Measurements from ENCODE around the gene TRAPPC3. TPM values are rescaled to one million over a fixed set of nuclear protein-coding genes. Genes with fewer than 3 reads are reported as not detected.
A peak's percentile ranks its signal among the peaks of the same experiment; 100 is the strongest.

Gene TRAPPC3
- total and polyA plus RNA-seq, 2 donors from 2014 or later: 58.4 to 102 TPM

GRCh38 chr1:36099681-36100341 lies 49.5 kb downstream of the TRAPPC3 start:
- peaks cover 0 to 4% (median 2%) of the 10 kb centered on the region in 3 donors for H3K36me3 ChIP-seq (ENCODE audit: control insufficient read depth in 2 of 3, insufficient read depth in 3 of 3, low read length in 3 of 3)
- no peak overlapping the region for H3K27ac ChIP-seq (ENCODE audit: low read depth in 2 of 2, low read length in 2 of 2)
- intact Hi-C loops (cut with DNase I): no loop called here
- H3K4me3 ChIP-seq (ENCODE audit: low read length in 3 of 3): no peak overlapping the region
- H3K4me1 ChIP-seq (ENCODE audit: control insufficient read depth in 2 of 3, insufficient read depth in 2 of 3, low read depth in 1 of 3, low read length in 3 of 3): no peaks in the 10 kb centered on the region
- H3K27me3 ChIP-seq (ENCODE audit: control insufficient read depth, insufficient read depth, low read length): no peaks in the 10 kb centered on the region
- H3K9ac ChIP-seq (ENCODE audit: low read length in 3 of 3): no peak overlapping the region
- peak; percentile 88 for TF ChIP-seq CTCF (IDR thresholded peaks at IDR 0.05; ENCODE audit: borderline replicate concordance, extremely low read depth, insufficient read depth)
- no peaks in the 10 kb centered on the region for H3K9me3 ChIP-seq (ENCODE audit: control insufficient read depth in 2 of 3, insufficient read depth in 1 of 3, low read length in 3 of 3)
- no peak for FAIRE-seq
- peak; percentile 85 to 91 (median 87) for DNase-seq

- H3K9ac ChIP-seq (ENCODE audit: low read length in 3 of 3): no peak overlapping the region
- peaks cover 0 to 12% (median 2%) of the 10 kb centered on the region in 3 donors for H3K36me3 ChIP-seq (ENCODE audit: control insufficient read depth in 2 of 3, insufficient read depth in 3 of 3, low read length in 3 of 3)
- H3K27ac ChIP-seq (ENCODE audit: low read depth in 2 of 2, low read length in 2 of 2): no peak overlapping the region
- H3K4me3 ChIP-seq (ENCODE audit: low read length in 3 of 3): no peak overlapping the region
- no peak for FAIRE-seq
- peaks cover 0 to 5% (median 0%) of the 10 kb centered on the region in 3 donors for H3K4me1 ChIP-seq (ENCODE audit: control insufficient read depth in 2 of 3, insufficient read depth in 2 of 3, low read depth in 1 of 3, low read length in 3 of 3)
- H3K27me3 ChIP-seq (ENCODE audit: control insufficient read depth, insufficient read depth, low read length): no peaks in the 10 kb centered on the region
- DNase-seq: no peak
- TF ChIP-seq CTCF (IDR thresholded peaks at IDR 0.05; ENCODE audit: borderline replicate concordance, extremely low read depth, insufficient read depth): no peak
- H3K9me3 ChIP-seq (ENCODE audit: control insufficient read depth in 2 of 3, insufficient read depth in 1 of 3, low read length in 3 of 3): no peaks in the 10 kb centered on the region
- intact Hi-C loops (cut with DNase I): no loop called here
Measured at GRCh38 chr1:36098650-36099365, 50.5 kb downstream of the TRAPPC3 start.

- Histone ChIP-seq H3K4me3 (ENCODE audit: low read length in 3 of 3) (no peak overlapping the region), H3K9me3 (ENCODE audit: control insufficient read depth in 2 of 3, insufficient read depth in 1 of 3, low read length in 3 of 3) (no peaks in the 10 kb centered on the region), H3K9ac (ENCODE audit: low read length in 3 of 3) (no peak overlapping the region), H3K4me1 (ENCODE audit: control insufficient read depth in 2 of 3, insufficient read depth in 2 of 3, low read depth in 1 of 3, low read length in 3 of 3) (peaks cover 0 to 9% (median 0%) of the 10 kb centered on the region in 3 donors), H3K27ac (ENCODE audit: low read depth in 2 of 2, low read length in 2 of 2) (no peak overlapping the region), H3K27me3 (ENCODE audit: control insufficient read depth, insufficient read depth, low read length) (no peaks in the 10 kb centered on the region), H3K36me3 (ENCODE audit: control insufficient read depth in 2 of 3, insufficient read depth in 3 of 3, low read length in 3 of 3) (peaks cover 2 to 21% (median 9%) of the 10 kb centered on the region in 3 donors)
- FAIRE-seq (no peak), DNase-seq (no peak)
- intact Hi-C loops (cut with DNase I): no loop called here
- TF ChIP-seq CTCF (IDR thresholded peaks at IDR 0.05; ENCODE audit: borderline replicate concordance, extremely low read depth, insufficient read depth): no peak
Measured at GRCh38 chr1:36097693-36098585, 51.3 kb downstream of the TRAPPC3 start.

Measured in kidney (tissue), 14 donors.